PC-3 (cell line): ENCODE data around the gene IGFBP4. TPM values are rescaled to one million over a fixed set of nuclear protein-coding genes. Genes with fewer than 3 reads are reported as not detected.

ENCODE experiments used
- ATAC-seq: fragments of 200-7000 bp; cut with Tn5 transposase; 2 replicates; pipeline ENCODE4 v1.9.1; 2020; ENCODE audit warnings: mild to moderate bottlenecking, moderate library complexity
- BruUV-seq: library from RNA; stranded (reverse); fragments of 400-500 nt; replicated peaks from 2 replicates; lab custom pipeline; 2021; lab: Mats Ljungman, UMichigan
- CTCF ChIA-PET: fragments of 300-600 bp; sonication (Branson Sonifier 250); formaldehyde crosslinking; loops from one replicate; lab custom pipeline; 2022; ENCODE audit warnings: antibody characterized with exemption; lab: Charles Lee
- POLR2A ChIA-PET: fragments of 300-600 bp; sonication (Branson Sonifier 250); formaldehyde crosslinking; loops from one replicate; lab custom pipeline; 2022; ENCODE audit warnings: antibody characterized with exemption; ENCODE audit not compliant: unreplicated experiment; lab: Charles Lee
- DNase-seq: peaks from one replicate; pipeline ENCODE4 v3.0.0-alpha.2; 2015
- H2AFZ ChIP-seq: fragments of 300-600 bp; sonication (generic); 2 replicates; pipeline ENCODE4 v1.6.0; 2016; ENCODE audit warnings: antibody characterized with exemption, low read length
- H3F3A ChIP-seq: fragments of 300-600 bp; sonication (generic); one replicate; pipeline ENCODE4 v1.6.0; 2017; ENCODE audit warnings: antibody characterized with exemption, low read length, control low read depth, mild to moderate bottlenecking; ENCODE audit not compliant: unreplicated experiment
- H3K27ac ChIP-seq: fragments of 300-600 bp; sonication (generic); 2 replicates; pipeline ENCODE4 v1.5.1; 2016; ENCODE audit warnings: mild to moderate bottlenecking, low read length
- H3K27me3 ChIP-seq: fragments of 300-600 bp; sonication (generic); 2 replicates; pipeline ENCODE4 v1.6.1; 2016; ENCODE audit warnings: low read length, mixed read lengths
- H3K36me3 ChIP-seq: fragments of 300-600 bp; sonication (generic); 2 replicates; pipeline ENCODE4 v1.6.1; 2016; ENCODE audit warnings: low read depth, mixed run types, low read length, mixed read lengths
- H3K4me1 ChIP-seq: fragments of 300-600 bp; sonication (generic); 2 replicates; pipeline ENCODE4 v1.5.1; 2016; ENCODE audit warnings: low read length; ENCODE audit not compliant: insufficient read depth
- H3K4me2 ChIP-seq: fragments of 300-600 bp; sonication (generic); 2 replicates; pipeline ENCODE4 v1.6.0; 2016; ENCODE audit warnings: low read length
- H3K4me3 ChIP-seq: fragments of 300-600 bp; sonication (generic); 2 replicates; pipeline ENCODE4 v1.5.1; 2016; ENCODE audit warnings: mild to moderate bottlenecking, low read length, mixed read lengths
- H3K79me2 ChIP-seq: fragments of 300-600 bp; sonication (generic); 2 replicates; pipeline ENCODE4 v1.6.1; 2017; ENCODE audit warnings: low read length, mixed read lengths
- H3K9ac ChIP-seq: fragments of 300-600 bp; sonication (generic); 2 replicates; pipeline ENCODE4 v1.6.0; 2016; ENCODE audit warnings: mild to moderate bottlenecking, low read length
- H3K9me2 ChIP-seq: fragments of 300-600 bp; sonication (generic); replicated peaks from 2 replicates; pipeline ENCODE4 v1.6.1; 2016; ENCODE audit warnings: mixed run types, low read length, mixed read lengths
- H3K9me3 ChIP-seq: fragments of 300-600 bp; sonication (generic); 2 replicates; pipeline ENCODE4 v1.6.1; 2016; ENCODE audit warnings: low read length, mixed read lengths
- H4K20me1 ChIP-seq: fragments of 300-600 bp; sonication (generic); 2 replicates; pipeline ENCODE4 v1.6.1; 2016; ENCODE audit warnings: low read length, mixed read lengths
- EZH2 ChIP-seq: fragments of 300-600 bp; sonication (generic); IDR thresholded peaks from one replicate; pipeline ENCODE4 v1.6.1; 2017; ENCODE audit warnings: antibody characterized with exemption, mild to moderate bottlenecking, low read length; ENCODE audit not compliant: unreplicated experiment
- EZH2phosphoT487 ChIP-seq: fragments of 300-600 bp; sonication (generic); IDR thresholded peaks from 2 replicates; pipeline ENCODE4 v1.6.1; 2018; ENCODE audit warnings: mild to moderate bottlenecking, antibody characterized with exemption, low read length, borderline replicate concordance
- intact Hi-C: fragments of 100-400 bp; cut with micrococcal nuclease; formaldehyde crosslinking; loops from 2 replicates; pipeline ENCODE4 v1.9.0; 2023
- total RNA-seq: library from RNA; depleted of rRNA; stranded (reverse); fragments of >200 nt; gene quantifications from 2 replicates; pipeline ENCODE4 v1.2.3, GENCODE V29; 2014
- TF ChIP-seq, protein P1 (sequence below): fragments of 300-600 bp; sonication (generic); conservative IDR thresholded peaks from 2 replicates; pipeline ENCODE4 v1.5.1; 2017; ENCODE audit warnings: antibody characterized with exemption, low read depth, mild to moderate bottlenecking, low read length

IGFBP4 gene
- total RNA-seq, 1 experiment from 2014 or later: 164 TPM

DNA sequence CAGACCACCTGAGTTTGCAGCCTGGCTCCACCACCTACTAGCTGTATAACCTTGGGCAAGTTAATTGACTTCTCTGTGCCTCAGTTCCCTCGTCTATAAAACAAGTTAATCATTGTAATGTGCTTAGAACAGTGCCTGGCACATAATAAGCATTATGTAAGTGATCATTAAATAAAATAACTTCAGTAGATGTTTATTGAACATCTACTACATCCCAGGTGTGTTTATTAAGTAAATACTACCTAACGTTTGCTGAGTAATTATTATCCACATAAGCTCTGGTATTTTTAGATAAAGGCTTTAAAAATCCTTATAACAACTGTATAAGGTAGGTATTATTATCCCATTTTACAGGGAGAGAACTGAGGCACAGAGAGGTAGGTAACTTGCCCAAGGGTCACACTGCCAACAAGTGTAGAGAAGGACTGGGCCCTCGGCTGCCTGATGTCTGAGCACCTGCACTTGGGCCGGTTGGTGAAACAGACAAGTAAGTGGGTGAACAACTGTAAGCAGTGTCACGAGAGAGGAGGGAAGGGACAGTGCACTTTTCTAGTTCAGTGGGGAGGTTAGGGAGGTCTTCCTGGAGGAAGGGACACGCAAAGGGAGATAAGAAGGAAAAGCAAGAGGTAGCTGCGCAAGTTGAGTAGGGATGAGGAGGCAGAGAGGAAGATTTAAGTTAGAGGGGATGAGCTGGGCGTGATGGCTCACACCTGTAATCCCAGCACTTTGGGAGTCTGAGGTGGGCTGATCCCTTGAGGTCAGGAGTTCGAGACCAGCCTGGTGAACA, 53.6 kb downstream of the IGFBP4 start:
- Histone ChIP-seq H3K4me2 (peak overlapping the region; percentile 90), H3K9ac (no peak overlapping the region), H3K9me2 (no peaks in the 10 kb centered on the region), H3K4me1 (peaks cover 47% of the 10 kb centered on the region), H3F3A (peaks cover 7% of the 10 kb centered on the region), H3K9me3 (no peaks in the 10 kb centered on the region), H3K27me3 (no peaks in the 10 kb centered on the region), H4K20me1 (peaks cover 32% of the 10 kb centered on the region; the same call in 1 of the 2 replicates), H3K27ac (peak overlapping the region; percentile 54; the same call in 1 of the 2 replicates), H3K79me2 (peaks cover 82% of the 10 kb centered on the region), H3K36me3 (peaks cover 64% of the 10 kb centered on the region), H3K4me3 (peak overlapping the region; percentile 81), H2AFZ (no peak overlapping the region)
- intact Hi-C loops: no loop called here
- ATAC-seq: no peak
- POLR2A ChIA-PET: interaction anchor here (1.1 kb wide), 1 partner anchor 15 kb away, joined by 3 read pairs; no protein-coding TSS in a partner anchor
- no TSS peak for BruUV-seq
- CTCF ChIA-PET: no interaction called here
- TF ChIP-seq EZH2phosphoT487: no peak
- TF ChIP-seq, protein P1, sequence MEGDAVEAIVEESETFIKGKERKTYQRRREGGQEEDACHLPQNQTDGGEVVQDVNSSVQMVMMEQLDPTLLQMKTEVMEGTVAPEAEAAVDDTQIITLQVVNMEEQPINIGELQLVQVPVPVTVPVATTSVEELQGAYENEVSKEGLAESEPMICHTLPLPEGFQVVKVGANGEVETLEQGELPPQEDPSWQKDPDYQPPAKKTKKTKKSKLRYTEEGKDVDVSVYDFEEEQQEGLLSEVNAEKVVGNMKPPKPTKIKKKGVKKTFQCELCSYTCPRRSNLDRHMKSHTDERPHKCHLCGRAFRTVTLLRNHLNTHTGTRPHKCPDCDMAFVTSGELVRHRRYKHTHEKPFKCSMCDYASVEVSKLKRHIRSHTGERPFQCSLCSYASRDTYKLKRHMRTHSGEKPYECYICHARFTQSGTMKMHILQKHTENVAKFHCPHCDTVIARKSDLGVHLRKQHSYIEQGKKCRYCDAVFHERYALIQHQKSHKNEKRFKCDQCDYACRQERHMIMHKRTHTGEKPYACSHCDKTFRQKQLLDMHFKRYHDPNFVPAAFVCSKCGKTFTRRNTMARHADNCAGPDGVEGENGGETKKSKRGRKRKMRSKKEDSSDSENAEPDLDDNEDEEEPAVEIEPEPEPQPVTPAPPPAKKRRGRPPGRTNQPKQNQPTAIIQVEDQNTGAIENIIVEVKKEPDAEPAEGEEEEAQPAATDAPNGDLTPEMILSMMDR: no peak
- no peak for TF ChIP-seq EZH2
- DNase-seq: no peak

DNA sequence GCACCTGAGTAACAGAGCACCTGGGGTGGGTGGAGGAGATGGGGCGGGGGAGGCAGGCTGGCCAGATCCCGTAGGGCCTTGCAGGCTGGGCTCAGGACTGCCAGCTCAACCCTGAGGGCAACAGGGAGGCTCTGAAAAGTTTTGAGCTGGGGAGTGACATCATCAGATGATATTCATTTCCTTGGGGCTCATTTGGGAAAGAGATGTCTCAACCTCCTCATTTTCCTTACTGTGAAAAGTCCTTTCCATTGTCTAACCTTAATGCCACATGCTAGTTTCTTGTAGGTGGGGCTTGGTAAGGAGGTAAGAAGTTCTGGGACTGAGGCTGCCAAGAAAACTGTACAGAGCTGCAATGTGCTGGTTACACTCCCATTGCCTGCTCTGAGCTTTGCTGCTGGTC, 54.4 kb downstream of the IGFBP4 start:
- Histone ChIP-seq H3K4me1 (peaks cover 49% of the 10 kb centered on the region), H3K27ac (peak overlapping the region; percentile 54), H3K9me2 (no peaks in the 10 kb centered on the region), H2AFZ (no peak overlapping the region), H3F3A (peaks cover 7% of the 10 kb centered on the region), H3K4me3 (peak overlapping the region; percentile 81), H3K9me3 (no peaks in the 10 kb centered on the region), H4K20me1 (peaks cover 32% of the 10 kb centered on the region; the same call in 1 of the 2 replicates), H3K36me3 (peaks cover 59% of the 10 kb centered on the region), H3K79me2 (peaks cover 85% of the 10 kb centered on the region), H3K27me3 (no peaks in the 10 kb centered on the region), H3K4me2 (peak overlapping the region; percentile 90), H3K9ac (peak overlapping the region; percentile 46)
- TF ChIP-seq EZH2phosphoT487 (no peak), EZH2 (no peak)
- TF ChIP-seq, protein P1: no peak
- ATAC-seq (no peak), DNase-seq (peak; percentile 44)
- ChIA-PET CTCF (interaction anchor here (1.0 kb wide), 1 partner anchor 62 kb away, joined by 3 read pairs; no protein-coding TSS in a partner anchor), POLR2A (interaction anchor here (1.1 kb wide), 1 partner anchor 14 kb away, joined by 3 read pairs; no protein-coding TSS in a partner anchor)
- intact Hi-C loops: loop anchor here (2.0 kb wide), 1 partner anchor 19 kb away; no protein-coding TSS in a partner anchor
- BruUV-seq: no TSS peak
